Transverse colon (tissue), 4 donors: ENCODE results near the gene MAP9. TPM values are rescaled to one million over a fixed set of nuclear protein-coding genes. Genes with fewer than 3 reads are reported as not detected.

Experiments used
- DNase-seq: peaks from one replicate; pipeline ENCODE4 v3.0.0-alpha.2; 2019
- H3K27ac ChIP-seq, 4 donors: fragments of 200-600 bp; sonication (generic); 2 replicates each; pipeline ENCODE4 v1.5.1; 2016 to 2018; ENCODE audit warnings: inconsistent platforms in 4 of 4
- H3K27me3 ChIP-seq: fragments of 200-600 bp; sonication (generic); 2 replicates; pipeline ENCODE4 v1.5.1; 2017; ENCODE audit warnings: inconsistent platforms
- H3K36me3 ChIP-seq, 4 donors: fragments of 200-600 bp; sonication (generic); 2 replicates each; pipeline ENCODE4 v1.5.1; 2017 to 2019; ENCODE audit warnings: inconsistent platforms in 4 of 4
- H3K4me1 ChIP-seq, 4 donors: fragments of 200-600 bp; sonication (generic); 2 replicates each; pipeline ENCODE4 v1.5.1; 2017 to 2020; ENCODE audit warnings: inconsistent platforms in 4 of 4
- H3K4me3 ChIP-seq, 4 donors: fragments of 200-600 bp; sonication (generic); 1 replicate in 1 of 4; 2 replicates in 3 of 4; pipeline versions ENCODE4 v1.5.1 to v1.6.1; 2017 to 2019; ENCODE audit warnings: inconsistent platforms in 4 of 4
- H3K9me3 ChIP-seq, 2 donors: fragments of 200-600 bp; sonication (generic); 2 replicates each; pipeline ENCODE4 v1.5.1; 2017 to 2019; ENCODE audit warnings: inconsistent platforms in 2 of 2
- EP300 ChIP-seq: sonication (generic); formaldehyde crosslinking; IDR thresholded peaks from one replicate; pipeline ENCODE4 v1.6.1; 2017; ENCODE audit warnings: antibody characterized with exemption, low read depth
- POLR2A ChIP-seq: fragments of 450-650 bp; IDR thresholded peaks from one replicate; pipeline ENCODE4 v1.6.1; 2016; ENCODE audit warnings: antibody characterized with exemption, mild to moderate bottlenecking, moderate library complexity
- POLR2AphosphoS5 ChIP-seq, 3 donors: sonication (generic); formaldehyde crosslinking; IDR thresholded peaks; one replicate each; pipeline ENCODE4 v1.6.1; 2016; ENCODE audit warnings: antibody characterized with exemption in 3 of 3
- WGBS, 2 donors: methylation state at CpG; one replicate each; pipeline ENCODE4 v1.1.5; 2018; ENCODE audit warnings: low coverage in 1 of 2; 5-methylcytosine and 5-hydroxymethylcytosine counted together
- in situ Hi-C, 4 donors: fragments of 200-750 bp; cut with MboI; loops; one replicate each; pipeline versions ENCODE4 v1.15.0 to v1.15.1; 2017; ENCODE audit warnings: low sequenced_read_pairs in 3 of 4, low pct_ligation_motif_present in 1 of 4, low pct_unique_long_range_greater_than_20kb in 1 of 4
- intact Hi-C: fragments of 100-400 bp; cut with DNase I; formaldehyde crosslinking; loops from one replicate; pipeline ENCODE4 v1.15.1; 2023; ENCODE audit warnings: low total_unique reads
- total RNA-seq, 4 donors: library from RNA; depleted of rRNA; stranded (reverse); fragments of >200 nt; gene quantifications; one replicate each; pipeline ENCODE4 v1.1.0, GENCODE V29; 2016
- TF ChIP-seq, protein P1 (sequence below), 5 experiments: fragments of 200-600 bp in 3 of 5; fragments of 450-650 bp in 2 of 5; sonication (generic) in 3 of 5; IDR thresholded peaks; 1 replicate in 2 of 5; 2 replicates in 3 of 5; pipeline ENCODE4 v1.5.1; 2016 to 2017; ENCODE audit warnings: antibody characterized with exemption in 5 of 5, inconsistent platforms in 3 of 5, mild to moderate bottlenecking in 2 of 5, moderate library complexity in 1 of 5

The MAP9 gene
- total RNA-seq, 4 donors from 2014 or later = 4.4 to 31.0 (median 7.2) TPM

GRCh38 chr4:155415662-155416061 is 38.9 kb upstream of the MAP9 start:
- DNase-seq = no peak
- Histone ChIP-seq H3K27ac (no peak overlapping the region), H3K36me3 (no peaks in the 10 kb centered on the region), H3K9me3 (no peaks in the 10 kb centered on the region), H3K27me3 (no peaks in the 10 kb centered on the region), H3K4me3 (no peak overlapping the region), H3K4me1 (no peaks in the 10 kb centered on the region)
- TF ChIP-seq, protein P1, sequence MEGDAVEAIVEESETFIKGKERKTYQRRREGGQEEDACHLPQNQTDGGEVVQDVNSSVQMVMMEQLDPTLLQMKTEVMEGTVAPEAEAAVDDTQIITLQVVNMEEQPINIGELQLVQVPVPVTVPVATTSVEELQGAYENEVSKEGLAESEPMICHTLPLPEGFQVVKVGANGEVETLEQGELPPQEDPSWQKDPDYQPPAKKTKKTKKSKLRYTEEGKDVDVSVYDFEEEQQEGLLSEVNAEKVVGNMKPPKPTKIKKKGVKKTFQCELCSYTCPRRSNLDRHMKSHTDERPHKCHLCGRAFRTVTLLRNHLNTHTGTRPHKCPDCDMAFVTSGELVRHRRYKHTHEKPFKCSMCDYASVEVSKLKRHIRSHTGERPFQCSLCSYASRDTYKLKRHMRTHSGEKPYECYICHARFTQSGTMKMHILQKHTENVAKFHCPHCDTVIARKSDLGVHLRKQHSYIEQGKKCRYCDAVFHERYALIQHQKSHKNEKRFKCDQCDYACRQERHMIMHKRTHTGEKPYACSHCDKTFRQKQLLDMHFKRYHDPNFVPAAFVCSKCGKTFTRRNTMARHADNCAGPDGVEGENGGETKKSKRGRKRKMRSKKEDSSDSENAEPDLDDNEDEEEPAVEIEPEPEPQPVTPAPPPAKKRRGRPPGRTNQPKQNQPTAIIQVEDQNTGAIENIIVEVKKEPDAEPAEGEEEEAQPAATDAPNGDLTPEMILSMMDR (IDR thresholded peaks at IDR 0.05) = no peak
- in situ Hi-C loops (no loop called here), intact Hi-C loops (no loop called here)

DNA sequence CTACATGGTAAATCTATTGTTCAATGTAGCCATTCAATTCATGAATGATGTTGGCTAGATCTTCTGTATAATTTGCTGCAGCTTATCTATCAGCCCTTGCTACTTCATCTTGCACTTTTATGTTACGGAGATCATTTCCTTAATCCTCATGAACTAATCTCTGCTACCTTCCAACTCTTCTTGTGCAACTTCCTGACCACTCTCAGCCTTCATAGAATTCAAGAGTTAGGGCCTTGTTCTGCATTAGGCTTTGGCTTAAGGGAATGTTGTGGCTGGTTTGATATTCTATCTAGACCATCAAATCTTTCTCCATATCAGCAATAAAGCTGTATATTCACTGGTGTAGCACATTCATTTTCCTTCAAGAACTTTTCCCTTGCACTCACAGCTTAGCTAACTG is 36.7 kb upstream of the MAP9 start:
- no peaks in the 10 kb centered on the region for H3K9me3 ChIP-seq
- H3K27me3 ChIP-seq = no peaks in the 10 kb centered on the region
- intact Hi-C loops (no loop called here), in situ Hi-C loops (no loop called here)
- no peak overlapping the region for H3K4me3 ChIP-seq
- 75 to 78% methylated on average over 1 of the region's 1 CpG for WGBS, 2 donors
- TF ChIP-seq POLR2A (no peak), EP300 (no peak), POLR2AphosphoS5 (IDR thresholded peaks at IDR 0.05) (no peak)
- TF ChIP-seq, protein P1 (IDR thresholded peaks at IDR 0.05) = no peak
- DNase-seq = no peak
- H3K4me1 ChIP-seq = no peaks in the 10 kb centered on the region
- no peak overlapping the region for H3K27ac ChIP-seq
- H3K36me3 ChIP-seq = no peaks in the 10 kb centered on the region

DNA sequence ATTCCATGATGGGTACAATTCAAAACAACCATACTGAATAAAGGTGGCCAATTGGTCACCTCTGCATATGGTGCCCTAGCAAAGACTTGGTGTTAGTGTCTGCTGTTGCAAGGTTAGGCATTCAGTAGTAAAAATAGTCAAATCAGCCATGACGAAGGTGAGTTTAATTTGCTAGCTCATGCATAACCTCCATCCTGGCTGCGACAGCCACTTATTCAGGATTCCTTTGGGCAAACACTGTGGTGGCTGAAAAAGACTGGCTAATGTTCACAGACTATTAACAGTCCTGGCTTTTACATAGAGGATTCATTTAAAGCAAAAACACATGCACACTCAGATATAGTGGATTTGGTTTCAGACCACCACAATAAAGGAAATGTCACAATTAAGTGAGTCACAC is 34.8 kb upstream of the MAP9 start:
- no peak overlapping the region for H3K4me3 ChIP-seq
- WGBS, 2 donors = 58 to 80% methylated on average over 2 of the region's 2 CpGs
- H3K9me3 ChIP-seq = no peaks in the 10 kb centered on the region
- intact Hi-C loops (no loop called here), in situ Hi-C loops (no loop called here)
- no peak overlapping the region for H3K27ac ChIP-seq
- H3K36me3 ChIP-seq = no peaks in the 10 kb centered on the region
- TF ChIP-seq POLR2AphosphoS5 (IDR thresholded peaks at IDR 0.05) (no peak), POLR2A (no peak), EP300 (no peak)
- TF ChIP-seq, protein P1 (IDR thresholded peaks at IDR 0.05) = no peak
- no peaks in the 10 kb centered on the region for H3K27me3 ChIP-seq
- DNase-seq = no peak
- H3K4me1 ChIP-seq = no peaks in the 10 kb centered on the region

DNA sequence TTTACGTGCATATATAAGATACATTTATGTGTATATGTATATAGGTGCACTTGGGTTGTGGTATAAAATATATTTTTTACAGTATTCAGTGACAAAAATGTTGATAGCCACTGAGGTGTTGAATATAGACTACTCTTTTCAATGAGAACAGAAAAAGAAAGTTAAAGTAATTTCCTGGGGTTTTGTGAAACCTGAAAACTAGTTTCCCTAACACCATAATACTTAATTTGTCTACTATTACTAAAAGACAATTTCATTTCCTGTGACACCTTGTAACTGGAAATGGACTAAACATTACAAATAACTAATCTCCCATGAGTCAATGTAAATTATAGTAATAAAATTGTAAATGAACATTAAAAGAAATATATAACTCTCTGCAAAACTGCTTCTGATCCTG is 32.0 kb upstream of the MAP9 start:
- in situ Hi-C loops = no loop called here
- intact Hi-C loops = no loop called here
- Histone ChIP-seq H3K4me1 (peaks cover 0 to 4% (median 0%) of the 10 kb centered on the region in 4 donors), H3K4me3 (no peak overlapping the region), H3K27ac (no peak overlapping the region), H3K9me3 (no peaks in the 10 kb centered on the region), H3K36me3 (no peaks in the 10 kb centered on the region), H3K27me3 (no peaks in the 10 kb centered on the region)
- DNase-seq = no peak
- WGBS, 2 donors = 73 to 88% methylated on average over 1 of the region's 1 CpG
- TF ChIP-seq, protein P1 (IDR thresholded peaks at IDR 0.05) = no peak
- no peak for TF ChIP-seq EP300
- TF ChIP-seq POLR2AphosphoS5 (IDR thresholded peaks at IDR 0.05) = no peak
- TF ChIP-seq POLR2A = no peak
